Superior temporal gyrus (tissue), 1 donor: ENCODE results near the gene SLC9A9.

Experiments used
- DNase-seq: peaks from one replicate; pipeline ENCODE4 v3.0.0-alpha.2; 2016; ENCODE audit errors: extremely low spot score

The SLC9A9 gene

DNA sequence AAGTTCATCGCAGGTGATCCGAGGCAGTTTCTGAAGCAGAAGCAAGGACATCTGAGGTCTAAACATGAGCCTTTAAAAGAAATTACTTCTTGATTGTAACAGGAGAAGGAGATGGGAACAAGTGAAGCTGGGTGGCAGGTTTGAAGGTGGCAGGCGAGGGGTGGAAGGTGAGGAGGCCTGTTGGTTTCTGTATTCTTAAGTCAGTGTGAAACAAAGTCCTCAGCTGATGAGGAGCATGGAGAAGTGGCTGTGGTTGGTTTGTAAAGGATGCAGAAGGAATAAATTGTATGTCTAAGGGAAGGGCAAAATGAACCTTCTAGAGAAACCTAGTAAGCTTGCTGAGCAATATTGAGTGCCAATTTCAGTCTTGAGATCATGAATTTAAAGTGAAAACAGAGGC is 429.9 kb downstream of the SLC9A9 start:
- DNase-seq = no peak

DNA sequence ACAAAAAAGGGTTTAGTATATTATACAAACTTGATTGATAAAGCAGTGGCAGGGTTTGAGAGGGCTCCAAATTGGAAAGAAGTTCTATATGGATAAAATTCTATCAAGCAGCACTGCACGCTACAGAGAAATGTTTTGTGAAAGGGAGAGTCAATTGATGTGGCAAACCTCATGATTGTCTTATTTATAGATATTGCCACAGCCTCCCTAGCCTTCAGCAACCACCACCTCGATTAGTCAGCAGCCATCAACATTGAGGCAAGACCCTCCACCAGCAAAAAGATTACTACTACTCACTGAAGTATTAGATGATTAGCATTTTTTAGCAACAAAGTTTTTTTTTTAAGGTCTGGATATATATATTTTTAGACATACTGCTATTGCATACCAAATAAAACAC is 432.0 kb downstream of the SLC9A9 start:
- DNase-seq = no peak

DNA sequence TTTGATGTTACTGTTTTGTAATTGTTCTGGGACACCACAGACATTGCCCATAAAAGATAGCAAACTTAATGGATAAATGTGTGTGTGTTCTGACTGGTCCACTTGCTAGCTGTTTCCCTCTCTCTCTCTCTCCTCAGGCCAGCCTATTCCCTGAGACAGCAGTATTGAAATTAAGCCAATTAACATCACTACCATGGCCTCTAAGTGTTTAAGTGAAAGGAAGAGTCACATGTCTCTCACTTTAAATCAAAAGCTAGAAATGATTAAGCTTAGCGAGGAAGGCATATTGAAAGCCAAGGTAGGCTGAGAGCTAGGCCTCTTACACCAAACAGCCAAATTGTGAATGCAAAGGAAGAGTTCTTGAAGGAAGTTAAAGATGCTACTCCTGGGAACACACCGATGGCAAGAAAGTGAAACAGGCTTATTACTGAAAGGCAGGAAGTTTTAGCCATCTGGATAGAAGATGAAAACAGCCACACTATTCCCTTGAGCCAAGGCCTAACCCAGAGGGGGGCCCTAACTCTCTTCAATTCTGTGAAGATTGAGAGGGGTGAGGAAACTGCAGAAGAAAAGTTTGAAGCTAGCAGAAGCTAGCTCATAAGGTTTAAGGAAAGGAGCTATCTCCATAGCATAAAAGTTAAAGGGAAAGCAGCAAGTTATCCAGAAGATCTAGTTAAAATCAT is 433.6 kb downstream of the SLC9A9 start:
- DNase-seq = no peak

DNA sequence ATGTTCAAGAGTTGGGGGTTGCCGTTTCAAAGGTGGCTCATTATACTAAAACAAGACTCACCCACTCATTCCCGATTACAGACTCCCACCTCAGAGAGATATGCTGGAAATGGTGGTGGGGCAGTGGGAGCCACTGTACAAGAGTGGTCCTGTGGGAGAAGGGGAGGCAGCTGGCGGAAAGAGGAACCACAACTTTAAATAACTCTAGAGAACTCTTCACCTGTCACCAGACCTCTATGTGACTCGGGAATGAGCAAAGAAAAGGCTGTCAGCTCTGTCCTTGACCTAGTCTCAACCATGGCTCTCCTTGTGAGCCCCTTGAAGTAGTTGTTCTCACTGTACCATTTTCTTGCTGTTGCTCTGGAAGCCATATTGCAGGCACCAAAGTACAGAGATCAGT is 434.9 kb downstream of the SLC9A9 start:
- no peak for DNase-seq

DNA sequence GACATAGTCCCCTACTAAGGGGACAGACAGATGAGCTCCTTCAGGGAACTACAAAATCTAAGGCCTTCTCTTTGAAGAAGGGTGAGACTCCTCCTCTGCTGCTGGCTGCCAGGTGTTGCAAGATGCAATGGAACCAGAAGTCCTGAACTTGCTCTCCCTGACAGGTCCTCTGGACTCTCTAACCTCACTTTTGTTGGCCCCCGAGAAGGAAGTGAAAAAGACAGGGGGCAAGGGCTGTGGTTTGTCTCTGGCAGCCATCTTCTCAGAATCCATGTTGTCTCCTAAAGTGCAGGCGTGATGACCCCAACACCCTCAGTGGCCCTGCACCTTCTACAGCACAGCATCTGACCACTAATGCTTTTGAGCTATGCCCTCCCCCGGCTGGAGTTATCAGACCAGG is 436.2 kb downstream of the SLC9A9 start:
- DNase-seq = no peak

DNA sequence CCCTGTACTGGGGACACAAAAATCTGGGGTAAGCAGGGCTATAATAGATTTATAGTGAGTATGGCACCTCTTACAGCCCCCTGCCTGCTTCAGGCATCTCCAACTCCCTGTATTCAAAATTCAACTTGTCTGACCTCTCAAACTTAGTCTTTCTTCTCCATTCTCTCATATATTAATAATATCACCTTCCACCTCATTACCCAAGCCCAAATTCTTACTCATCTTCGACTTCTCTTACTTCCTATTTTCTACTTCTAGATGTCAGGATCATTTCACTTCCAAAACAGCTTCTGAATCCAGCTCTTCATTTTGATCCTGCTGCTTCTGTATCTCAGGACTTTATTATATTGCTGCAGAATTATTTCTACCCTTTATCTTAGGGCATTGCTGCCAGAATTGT is 438.0 kb downstream of the SLC9A9 start:
- DNase-seq = no peak

DNA sequence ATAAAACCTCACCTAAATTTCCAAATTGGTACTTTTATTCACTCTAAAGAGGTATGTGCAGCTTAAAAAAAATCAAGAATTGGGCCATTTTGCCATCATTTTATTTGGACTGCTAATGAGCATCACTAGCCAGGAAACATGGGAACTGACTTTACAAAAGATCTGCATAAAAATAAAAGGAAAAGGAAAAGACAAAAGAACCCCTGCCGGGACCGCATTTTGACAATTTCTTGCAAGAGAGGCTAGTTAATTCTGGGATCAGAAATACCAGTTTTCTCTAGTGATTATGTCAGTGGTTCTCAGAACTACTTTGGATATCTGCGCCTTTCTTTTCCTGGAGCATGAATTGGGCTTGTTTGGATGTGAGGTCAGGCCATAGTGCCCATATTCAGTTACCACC is 439.5 kb downstream of the SLC9A9 start:
- no peak for DNase-seq

DNA sequence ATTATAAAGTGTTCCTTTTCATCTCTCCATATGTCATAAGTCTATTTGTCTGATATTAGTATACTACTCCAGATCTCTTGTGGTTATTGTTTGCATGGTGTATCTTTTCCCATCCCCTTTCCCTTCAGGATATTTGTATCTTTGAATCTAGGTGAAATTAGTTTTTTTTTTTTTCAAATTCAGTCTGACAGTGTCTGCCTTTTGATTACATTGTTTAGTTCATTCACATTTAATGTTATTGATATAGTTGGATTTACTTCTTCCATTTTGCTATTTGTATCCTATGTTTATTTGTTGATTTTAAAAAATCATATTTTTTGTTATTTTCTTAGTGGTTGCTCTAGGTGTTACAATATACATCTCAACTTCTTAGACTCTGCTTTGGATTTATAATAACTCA is 445.7 kb downstream of the SLC9A9 start:
- no peak for DNase-seq

DNA sequence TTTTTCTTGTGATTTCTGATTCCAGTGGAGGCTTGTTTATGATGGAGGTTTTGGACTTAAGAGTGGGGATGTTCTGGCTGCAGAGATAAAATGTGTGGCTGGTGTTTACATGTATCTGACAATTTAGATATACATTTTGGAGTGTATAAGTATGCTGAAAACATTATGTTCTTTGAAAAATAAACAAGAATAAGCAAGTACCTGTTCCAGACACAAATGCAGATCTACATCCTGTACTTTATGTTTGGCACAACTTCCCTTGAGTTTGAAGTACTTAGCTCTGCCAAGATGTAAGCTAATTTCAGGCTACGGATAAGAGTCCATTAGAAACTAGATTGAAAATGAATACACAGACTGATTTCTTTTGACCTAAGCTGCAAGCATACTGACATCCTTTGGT is 451.5 kb downstream of the SLC9A9 start:
- no peak for DNase-seq

DNA sequence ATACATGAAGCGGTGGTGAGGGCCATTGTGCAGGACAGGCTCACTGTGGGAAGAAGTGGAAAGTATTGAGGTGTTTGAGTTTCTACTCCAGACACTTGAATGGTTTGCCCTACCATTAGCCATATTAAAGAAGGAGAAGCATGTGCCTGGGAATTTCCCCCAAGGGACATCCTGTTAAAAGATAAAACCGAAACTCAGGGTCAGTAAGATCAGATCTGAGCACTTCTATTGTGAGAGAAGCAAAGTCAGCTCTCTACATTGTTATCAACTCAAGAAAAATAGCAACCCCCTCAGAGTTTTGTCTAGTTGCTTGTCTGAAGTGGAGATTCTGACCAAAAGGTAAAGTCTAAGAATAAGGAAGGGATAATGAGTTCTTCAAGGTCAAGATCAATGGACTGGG is 458.9 kb downstream of the SLC9A9 start:
- DNase-seq = no peak

DNA sequence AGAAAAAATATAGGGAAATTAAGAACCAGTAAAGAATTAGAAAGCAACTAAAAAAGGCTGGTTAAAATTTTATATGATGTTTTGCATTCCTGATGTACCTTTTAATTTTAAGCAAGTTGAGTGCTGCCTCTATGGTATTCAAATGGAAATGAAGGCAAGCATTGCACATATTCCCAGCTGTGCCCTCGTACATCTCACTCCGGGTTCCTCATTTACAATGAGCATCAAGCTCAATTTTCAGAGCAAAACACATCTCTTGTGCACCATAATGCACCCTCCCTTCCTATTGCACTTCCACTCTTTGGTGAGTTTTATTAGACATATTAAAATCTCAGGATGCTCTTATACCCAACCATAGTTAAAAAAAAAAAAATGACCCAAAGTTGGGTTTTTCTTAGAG is 460.8 kb downstream of the SLC9A9 start:
- no peak for DNase-seq

DNA sequence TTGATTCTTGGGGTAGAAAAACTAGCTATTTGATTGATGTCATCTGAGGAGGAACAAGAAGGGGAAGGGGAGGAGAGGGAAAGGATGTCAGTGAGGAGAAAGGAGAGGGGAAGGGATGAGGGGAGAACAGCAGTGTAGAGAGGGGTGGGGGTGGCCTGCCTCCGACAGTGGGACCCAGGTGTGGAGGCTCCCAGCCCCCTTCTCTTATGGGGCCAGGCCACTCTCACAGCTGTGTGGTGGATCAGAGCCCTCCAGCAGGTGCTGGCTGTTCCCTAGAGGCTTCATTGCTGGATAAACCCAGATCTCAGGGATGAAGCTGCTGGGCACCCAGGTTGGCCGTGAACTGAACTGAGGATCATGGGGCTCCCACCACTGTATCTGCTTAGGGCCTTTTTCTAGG is 464.2 kb downstream of the SLC9A9 start:
- no peak for DNase-seq

DNA sequence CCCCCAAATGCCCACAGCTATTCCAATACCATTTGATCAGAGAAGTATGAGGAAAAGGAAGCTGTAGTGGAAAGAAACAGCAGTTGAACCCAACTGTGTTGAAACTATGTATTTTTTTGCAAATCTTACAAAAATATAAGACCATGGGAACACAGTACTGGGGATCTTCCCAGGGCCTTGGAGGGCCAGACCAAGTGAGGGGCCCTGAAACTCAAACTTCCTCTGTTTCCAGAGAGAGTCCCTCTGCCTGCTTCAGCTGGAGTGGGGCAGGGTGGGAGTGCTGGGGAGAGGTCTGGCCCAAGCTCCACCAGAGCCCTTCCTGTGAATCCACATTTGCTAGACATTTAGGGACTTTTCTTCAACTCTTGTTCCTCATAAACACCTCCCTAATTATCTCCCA is 464.8 kb downstream of the SLC9A9 start:
- no peak for DNase-seq

DNA sequence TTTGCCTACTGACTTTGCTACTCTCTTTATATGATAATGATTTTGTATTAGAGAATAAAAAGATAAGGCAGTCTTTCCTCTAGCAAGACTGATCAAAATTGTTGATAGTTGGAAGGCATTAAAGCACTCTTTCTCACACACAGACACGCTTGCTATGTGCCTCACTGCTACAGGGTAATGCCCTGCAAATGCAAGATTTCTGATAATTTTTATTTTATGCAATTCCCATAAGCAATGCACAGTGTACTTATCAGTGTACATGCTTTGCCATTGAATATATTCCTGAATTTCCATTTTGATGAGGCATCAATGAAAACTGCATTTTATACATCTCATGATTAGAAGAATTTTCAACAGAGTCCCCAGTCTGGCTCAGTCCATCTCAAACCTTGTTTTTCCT is 465.5 kb downstream of the SLC9A9 start:
- DNase-seq = no peak

DNA sequence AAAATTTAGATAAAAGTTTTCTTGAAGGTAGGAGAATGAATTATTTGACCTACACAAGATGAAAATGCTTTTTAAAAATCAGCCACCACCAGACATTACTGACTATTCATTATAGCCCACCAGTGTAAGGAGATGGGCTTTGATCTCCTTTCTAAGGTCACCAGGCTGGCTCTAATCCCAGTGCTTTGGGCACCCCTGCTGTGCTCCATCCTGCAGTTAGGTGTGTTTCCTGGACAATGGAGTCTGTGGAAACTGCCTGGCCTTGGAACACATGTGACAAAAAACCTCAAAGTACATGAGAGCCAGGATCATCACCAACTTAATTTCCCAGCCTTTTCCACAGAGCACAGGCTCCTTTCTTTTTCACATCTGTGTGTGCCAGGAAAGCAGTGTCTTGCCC is 467.8 kb downstream of the SLC9A9 start:
- no peak for DNase-seq

DNA sequence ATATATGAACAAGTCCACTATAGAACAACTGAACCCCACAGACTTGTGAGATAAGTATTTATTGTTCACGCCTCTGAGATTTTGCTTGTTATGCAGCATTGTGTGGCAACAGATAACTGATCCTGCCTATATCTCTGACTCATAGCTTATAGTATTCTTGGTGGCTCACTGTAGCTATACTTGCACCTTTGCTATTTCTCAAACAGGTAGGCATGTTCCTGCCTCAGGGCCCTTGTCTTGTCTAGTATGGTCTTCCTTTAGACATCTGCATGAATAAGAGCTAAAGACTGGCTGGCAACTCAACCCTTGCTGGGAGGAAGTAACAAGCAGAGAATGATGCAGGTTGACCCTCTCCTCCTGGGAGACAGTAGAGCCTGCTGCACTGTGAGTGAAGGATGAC is 472.6 kb downstream of the SLC9A9 start:
- DNase-seq = no peak

DNA sequence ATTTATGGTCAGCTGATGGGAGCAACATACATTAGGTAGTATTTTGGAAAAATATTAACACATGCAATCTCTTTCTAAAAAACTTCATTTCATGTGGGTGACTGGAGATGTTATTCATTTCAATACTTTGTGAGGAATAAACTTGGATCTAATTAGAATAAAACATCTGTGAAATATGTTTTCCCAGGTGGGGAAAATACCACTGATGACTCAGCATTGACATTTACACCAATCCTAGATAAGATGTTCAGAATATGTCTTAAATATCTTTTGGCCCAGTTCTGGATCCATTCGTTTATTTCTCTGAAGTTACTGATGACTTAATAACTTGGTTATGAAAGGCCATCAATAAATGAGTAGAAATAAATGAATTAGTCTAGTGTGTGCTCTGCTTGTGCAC is 481.1 kb downstream of the SLC9A9 start:
- DNase-seq = no peak

DNA sequence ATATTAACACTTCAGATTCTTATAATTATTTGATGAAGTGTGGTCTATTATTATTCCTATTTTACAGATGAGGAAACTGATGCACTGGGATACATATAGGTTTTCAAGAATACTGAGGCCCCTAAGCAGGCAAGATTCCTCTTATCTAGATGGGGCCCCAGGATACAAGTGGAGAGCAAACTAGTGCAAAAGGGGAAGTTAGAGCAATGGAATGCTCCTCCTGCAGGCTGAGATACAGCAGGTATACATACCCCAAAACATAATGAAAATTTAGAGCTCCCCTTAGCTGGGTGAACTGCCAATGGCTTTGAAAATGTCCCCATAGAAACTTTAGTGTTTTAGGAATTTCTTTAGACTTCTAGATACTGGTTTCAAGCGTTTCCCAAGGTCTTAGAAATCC is 481.6 kb downstream of the SLC9A9 start:
- DNase-seq = no peak

DNA sequence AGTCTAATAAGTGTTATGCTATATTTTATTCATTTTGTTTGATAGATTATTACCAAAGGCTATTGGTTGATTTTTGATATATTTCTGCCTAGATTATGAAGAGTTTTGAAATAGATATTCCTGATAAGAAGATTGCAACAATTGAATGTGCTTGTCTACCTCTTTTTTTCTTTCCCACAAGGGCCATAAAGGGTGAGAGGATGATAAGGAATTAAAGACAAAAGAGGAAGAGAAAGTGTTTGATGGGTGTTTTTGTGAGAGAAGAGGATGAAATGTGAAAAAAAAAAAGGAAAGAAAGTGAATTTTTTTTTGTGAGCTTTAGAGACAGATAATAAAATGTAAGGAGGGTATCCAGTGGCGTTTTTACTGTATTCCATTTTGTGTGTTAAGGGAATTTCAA is 484.3 kb downstream of the SLC9A9 start:
- DNase-seq = no peak

DNA sequence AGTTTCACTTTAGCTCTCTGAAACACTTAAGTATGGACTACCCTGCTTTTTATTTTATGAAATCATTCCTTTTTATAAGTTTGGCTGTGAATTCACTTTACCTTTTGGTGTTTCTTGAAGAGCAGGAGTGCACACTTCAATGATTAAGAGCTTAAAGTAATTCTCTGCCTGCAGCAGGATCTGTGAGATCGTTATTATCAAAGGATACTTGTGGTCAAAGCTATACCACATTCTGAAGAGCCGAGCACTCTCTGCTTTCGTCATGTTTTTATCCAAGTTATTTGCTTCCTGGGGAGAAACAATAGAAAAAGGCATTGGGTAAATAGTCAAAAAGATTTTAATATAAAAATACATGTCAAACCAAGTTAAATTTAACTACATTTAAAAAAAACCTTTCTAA is 485.0 kb downstream of the SLC9A9 start:
- DNase-seq = no peak

DNA sequence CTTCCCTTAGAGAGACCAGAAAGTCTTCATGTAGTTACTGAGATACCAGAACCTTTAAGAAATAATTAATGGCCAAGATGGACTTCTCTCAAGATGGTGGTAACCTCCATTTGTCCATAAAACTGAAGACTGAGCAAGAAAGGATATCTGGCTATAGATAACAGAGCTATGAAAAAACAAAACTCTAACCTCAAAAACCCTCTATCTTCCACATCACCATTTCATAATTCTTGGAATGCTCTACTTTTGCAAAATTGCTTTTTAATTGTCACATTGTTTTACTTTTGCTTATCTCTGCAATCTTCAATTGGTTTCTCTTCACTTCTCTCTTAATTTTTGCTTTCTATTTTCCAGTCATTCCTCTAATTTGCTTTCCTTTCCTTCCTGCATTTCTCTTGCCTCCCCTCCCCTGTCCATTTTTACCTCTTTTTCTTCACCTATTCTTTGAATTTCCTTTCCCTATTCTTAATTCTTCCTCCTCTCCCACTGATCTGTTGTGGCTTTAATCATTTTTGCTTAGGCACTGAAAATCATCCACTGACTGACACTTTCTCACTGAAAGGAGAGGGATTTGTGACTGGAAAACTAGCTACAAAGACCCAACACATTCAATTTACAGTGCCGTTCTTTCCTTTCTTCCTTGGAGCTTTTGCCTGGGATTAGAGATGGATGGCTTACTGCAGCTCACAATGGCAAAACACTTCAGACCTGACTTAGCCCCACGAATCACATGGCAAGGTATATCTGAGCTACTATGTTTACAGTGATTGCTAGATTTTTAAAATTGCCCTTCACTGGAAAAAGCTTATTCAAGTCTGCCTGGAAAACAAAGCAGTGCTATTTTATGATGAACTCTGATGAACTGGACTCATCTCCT is 485.9 kb downstream of the SLC9A9 start:
- DNase-seq = no peak

DNA sequence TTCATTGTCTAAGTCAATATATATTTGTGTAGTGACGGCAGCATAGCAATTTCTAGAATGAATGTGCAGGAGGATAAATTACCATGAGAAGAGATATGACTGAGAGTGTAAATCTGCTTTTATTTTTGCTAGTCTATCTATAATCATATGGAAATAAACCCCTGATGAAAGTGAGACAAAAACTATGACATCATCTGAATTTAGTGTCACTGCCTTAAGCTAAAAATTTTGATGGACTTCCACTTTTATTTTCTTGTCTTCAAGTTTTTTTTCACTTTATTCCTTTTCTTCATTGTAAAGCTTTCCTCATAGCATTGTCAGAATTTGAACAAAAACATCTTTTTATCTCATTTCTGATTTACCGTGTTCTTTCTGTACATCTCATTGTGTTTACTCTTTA is 486.7 kb downstream of the SLC9A9 start:
- DNase-seq = no peak

DNA sequence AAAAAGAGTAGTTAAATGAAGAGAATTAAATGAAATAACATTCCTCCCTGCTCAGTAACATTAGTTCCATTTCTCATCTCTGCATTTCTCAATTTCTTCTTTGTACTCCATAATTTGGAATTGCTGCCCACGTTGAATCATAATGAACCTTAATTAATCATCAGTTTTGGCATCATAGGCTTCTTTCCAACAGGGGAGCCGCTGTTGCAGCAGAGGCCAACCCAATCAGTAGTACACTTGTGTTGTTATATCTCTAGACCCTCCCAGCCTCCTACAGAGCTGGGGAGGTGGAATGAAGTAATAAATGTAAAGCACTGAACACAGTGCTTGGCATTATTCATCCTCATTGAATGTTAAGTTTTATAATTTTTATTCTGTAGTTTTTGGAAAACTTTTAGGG is 488.0 kb downstream of the SLC9A9 start:
- DNase-seq = no peak
